ENCODE measurements around the gene LPO. TPM values are rescaled to one million over a fixed set of nuclear protein-coding genes. Genes with fewer than 3 reads are reported as not detected.

The LPO gene
- total RNA-seq, 1 donor from 2014 or later = not detected

DNA sequence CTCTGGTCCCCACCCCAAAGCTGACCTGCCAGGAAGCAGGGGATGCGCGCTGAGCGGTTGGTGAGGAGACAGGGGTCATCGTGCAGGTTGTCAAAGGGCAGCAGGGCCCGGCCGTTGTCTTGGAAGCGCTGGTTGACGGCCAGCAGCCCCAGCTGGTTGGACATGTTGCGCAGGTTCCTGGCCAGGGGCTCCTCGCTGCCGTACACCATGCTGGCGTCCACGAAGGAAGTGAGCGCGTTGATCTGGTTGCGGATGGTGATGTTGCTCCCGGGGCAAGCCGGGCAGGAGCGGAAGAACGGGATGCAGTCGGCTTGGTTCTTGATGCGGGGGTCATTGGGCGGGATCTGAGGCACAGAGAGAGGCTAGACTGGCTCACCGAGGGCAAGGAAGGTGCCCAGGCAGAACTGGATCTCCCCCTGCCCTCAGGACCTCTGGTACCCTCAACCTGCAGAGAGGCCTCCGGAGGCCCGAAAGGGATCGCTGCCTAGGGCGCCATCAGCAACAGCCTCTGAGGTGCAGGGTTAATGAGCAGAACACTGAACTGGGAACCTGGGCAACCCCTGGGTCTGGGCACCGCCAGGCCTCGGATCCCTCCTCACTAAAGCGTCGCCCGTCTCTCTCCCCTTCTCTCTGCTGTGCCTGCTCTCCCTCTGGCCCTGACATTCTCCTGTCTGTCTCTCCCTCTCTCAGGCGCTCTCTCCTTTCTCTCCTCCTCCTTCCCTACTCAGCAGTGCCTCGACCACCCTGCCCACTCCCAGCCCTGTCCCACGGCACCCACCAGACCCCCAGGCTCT lies 39.6 kb downstream of the LPO start:
- DNase-seq (ENCODE audit: low read depth) = no peak

DNA sequence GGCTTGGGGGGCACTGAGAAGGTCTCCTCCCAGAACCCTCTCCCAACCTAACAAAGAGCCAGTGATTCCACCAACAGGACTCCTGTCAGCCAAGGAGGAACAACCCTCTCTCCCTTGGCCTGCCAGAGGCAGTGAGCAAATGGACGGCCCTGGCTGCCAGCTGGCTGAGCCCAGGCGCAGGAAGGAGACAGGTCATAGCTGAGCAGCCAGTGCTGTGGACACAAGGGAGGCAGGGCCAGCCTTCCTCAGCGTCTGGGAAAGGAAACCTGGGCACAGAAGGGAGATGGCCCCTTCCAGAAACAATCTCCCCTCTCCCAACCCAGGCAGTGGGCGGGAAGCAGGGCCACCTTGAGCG lies 40.3 kb downstream of the LPO start:
- DNase-seq (ENCODE audit: low read depth) = no peak

DNA sequence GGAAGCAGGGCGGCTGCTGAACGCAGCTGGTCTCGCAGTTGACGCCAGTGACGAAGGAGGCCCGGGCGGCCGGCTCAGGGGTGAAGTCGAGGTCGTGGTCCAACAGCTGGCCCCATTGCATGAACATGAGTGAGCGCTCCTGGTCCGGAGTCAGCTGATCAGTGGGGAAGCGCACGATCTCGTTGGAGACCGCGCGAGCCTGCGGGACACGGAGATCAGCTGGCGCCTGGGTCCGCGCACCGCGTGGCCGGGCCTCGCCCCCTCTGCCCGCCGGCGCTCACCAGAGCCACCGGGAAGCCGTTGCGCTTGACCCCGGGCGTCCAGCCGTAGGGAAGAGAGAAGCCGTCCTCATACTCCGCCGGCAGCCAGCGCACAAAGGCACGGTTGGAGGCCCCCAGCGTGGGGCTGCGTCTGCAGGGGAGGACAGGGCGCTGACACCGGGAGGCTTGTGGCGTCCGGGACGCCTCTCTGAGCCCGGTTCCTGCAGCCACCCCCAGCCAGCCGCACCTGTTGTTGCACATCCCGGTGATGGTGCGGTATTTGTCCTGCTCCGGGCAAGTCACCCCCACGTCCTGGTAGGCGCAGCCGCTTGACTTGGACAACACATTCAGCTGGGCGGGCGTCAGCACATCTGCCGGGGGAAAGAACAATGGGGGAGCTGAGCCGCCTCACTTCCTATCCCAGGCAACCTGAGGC lies 40.8 kb downstream of the LPO start:
- no peak for DNase-seq (ENCODE audit: low read depth)

DNA sequence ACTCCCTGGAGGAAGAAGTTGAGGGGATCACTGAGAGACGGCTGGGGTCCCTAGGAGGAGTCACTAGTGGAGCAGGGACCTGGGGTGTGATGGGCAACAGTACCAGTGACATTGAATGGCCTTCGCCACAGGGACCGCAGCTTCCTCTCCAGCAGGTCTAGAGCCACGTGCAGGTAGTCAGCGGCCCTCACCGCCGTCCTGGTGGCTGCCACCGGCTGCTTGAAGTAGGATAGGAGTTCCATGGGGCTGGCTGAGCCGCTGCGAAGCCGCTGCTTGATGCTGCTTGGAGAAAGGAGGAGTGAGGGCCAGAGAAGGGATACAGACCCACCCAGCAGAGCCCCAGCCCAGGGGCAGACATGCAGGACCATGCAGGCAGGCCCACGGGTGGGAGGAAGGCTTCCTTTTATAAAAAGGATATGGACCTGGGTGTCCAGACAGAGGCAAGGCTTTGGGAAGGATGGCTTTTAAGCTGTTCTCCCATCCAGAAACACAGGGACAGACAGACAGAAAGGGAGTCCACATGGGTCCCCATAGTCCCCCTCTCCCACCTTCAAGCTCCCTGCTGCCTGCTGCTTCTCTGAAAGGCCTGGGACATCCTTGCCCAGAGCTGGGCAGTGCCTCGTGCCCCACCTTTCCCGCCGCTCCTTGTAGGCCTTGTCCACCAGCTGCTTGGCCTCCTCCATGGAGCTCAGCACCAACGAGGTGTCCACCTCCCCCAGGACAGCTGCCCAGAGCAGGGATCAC lies 41.5 kb downstream of the LPO start:
- DNase-seq (ENCODE audit: low read depth) = no peak

DNA sequence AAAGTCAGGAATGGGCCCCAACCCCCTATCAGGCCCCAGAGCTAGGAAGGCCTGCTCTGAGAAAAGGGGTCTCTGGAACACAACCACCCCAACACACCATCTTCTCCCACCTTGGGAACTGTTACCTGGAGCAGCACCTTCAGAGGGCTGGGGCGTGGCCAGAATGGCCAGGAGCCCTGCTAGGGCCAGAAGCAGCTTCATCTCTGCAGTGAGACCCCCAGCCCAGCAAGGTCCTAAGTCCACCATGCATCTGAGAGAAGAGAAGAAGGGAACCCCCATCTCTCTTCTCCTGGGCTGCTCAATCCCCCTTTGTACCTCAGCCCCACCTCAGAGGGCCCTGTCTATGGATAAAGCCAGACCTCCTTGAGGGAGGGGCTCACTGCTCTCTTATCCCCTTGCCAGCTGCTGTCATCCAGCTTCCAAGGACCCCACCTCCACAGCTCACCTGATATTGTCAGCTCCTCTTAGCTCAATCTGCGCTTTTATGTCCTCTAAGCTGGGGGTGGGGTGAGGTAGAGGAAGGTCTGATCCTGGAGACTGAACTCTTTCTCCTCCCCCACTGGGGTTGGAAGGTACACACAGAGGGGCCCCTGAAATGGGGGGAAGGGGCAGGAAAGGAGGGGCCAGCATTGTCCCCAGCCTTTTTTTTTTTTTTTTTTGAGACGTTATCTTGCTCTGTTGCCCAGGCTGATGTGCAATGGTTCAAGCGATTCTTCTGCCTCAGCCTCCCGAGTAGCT lies 42.3 kb downstream of the LPO start, which contains the start of gene MPO:
MPO (minus strand) TSS at position 456 of the 738 bp plus-strand sequence; CDS start at position 279, 177 bp downstream.
- DNase-seq (ENCODE audit: low read depth) = no peak

DNA sequence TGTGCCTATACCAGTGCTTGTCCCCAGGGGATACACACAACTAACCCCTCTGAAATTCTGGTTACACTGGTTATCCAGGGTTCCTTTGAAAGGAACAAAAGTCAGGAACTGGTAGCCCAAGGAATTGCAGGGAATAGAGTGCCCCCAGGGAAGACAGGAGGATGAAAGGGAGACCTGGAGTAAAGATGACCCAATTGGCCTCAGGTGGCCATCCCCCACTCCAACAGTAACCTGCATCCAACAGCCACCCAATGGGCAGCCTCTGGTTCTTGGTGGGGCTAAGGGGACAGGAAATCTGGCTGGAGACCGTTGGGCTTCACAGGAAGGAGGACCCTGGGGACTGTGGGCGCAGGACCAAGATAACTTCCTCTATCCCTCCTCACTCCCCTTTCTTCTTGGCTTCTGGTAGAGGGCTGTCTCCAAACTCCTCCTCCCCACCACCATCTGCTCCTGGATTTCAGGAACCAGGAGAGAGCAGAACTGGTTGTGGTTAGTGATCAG lies 43.2 kb downstream of the LPO start:
- no peak for DNase-seq (ENCODE audit: low read depth)

DNA sequence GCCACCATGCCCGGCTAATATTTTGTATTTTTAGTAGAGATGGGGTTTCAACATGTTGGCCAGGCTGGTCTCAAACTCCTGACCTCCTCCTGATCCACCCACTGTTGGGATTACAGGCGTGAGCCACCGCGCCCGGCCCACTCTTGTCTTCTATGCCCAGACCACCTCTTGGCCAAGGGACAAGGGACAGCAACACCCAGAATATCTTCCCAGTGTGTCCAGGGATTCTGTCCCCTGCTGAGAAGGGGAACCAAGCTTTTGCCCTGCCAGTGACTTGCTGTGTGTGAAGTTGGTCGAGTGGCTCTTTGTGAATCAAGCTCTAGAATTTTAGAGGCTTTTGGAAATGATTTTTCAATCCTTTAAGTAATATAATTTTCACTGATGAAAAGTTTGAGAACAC lies 44.1 kb downstream of the LPO start:
- DNase-seq (ENCODE audit: low read depth) = no peak

DNA sequence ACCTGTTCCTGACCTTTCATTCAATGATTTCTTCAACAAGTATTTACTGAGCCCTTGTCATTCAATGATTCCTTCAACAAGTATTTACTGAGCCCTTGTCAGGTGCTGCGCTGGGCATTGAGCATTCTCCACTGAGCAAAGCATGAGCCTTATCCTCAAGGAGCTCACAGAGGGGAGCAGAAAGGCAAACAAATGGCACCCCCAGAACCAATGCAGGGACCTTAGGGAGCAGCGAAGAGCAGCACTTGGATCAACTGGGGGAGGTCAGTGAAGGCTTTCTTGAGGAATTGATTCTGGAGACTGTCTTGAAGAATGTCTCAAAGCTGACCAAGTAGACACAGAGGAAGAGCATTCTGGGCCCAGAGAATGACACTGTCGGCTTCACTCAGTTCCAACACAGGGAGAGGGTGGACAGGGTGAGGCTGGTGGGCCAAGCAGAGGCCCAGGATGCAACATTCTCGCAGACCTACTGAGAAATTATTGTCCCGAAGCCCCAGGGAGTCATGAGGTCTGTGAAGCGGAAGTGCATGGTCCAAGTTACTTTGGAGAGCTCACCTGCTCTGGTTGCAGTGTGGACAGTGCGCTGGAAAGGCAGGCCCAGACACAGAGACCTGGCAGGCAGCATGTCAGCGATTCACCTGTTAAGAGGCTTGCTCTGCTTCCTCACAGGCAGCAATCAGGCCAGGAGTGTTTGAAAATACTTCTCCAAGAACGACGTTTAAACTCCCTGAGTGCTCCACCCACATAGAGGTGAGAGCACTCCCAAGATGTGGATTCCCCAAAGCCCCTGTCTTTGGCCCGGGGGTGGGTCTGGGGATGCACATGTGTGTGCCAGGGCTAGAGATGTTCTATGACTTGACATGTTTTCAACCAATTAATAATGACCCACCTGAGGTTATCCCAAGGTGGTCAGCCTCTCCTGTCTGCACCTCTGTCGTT lies 45.6 kb downstream of the LPO start:
- DNase-seq (ENCODE audit: low read depth) = no peak

DNA sequence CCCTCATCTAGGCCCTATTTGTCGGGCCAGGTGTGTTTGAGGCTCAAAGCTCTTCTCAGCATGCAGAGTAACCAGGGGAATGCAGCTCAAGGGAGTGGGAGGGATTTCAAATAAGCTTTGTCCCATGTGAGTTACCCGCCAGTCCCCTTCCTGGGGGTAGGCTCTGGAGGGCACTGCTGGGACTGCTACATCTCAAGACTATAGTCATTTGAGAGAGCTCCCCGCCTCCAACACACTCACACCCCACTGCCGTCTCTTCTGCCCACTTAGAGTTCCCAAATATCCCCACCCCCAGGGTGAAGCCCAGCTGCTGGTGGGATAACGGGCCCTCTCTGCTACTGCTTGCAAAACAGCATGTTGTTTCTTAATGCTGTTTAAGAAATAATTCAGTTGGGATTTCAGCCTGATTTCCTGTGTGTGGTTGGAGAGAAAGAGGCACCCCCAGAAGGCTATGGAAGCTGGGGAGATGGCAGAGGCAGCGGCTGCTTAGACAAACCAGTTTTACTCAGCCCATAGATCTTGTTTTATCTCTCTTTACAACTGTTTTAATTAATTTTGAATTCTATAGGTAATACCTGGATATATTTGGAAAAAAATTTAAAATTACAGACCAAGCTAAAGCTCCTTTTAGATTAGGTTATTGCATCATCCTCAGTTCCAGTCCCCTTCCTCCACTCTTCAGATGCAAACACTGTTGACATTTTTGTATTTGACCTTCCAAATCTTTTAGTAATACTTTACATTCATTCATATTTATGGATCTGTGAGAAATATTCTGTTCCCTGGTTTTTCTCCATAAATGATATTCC lies 46.4 kb downstream of the LPO start:
- DNase-seq (ENCODE audit: low read depth) = no peak

DNA sequence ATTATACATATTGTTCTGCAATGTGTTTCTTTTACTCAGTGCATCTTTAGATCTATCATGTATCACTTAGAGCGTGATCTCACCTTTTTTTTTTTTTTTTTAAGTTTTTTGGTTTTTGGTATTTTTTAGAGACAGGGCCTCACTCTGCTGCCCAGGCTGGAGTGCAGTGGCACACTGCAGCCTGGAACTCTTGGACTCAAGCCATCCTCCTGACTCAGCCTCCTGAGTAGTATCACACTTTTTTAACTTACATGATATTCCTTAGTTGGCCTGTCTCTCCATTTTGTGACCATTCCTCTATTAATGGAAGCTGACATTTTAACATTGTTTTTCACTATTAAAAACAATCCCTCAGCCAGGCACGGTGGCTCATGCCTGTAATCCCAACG lies 47.0 kb downstream of the LPO start:
- no peak for DNase-seq (ENCODE audit: low read depth)

DNA sequence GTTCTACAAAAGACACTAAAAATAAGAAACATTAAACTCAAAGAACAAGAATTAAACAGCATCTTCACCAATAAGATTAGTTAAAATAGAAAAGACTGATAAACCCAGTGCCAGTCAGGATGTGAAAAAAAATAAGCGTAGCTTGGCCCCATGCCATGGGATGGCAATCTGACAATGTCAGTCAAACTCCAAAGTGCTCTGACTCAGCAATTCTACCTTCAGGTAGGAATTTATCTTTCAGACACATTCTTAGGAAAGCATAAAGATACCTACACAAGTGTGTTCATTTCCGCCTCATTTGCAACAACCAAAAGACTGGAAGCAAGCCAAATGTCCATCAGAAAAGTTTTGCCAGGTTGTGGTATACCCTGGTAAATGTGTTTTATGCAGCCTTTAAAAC lies 51.5 kb downstream of the LPO start:
- peak; percentile 19 for DNase-seq (ENCODE audit: low read depth)

DNA sequence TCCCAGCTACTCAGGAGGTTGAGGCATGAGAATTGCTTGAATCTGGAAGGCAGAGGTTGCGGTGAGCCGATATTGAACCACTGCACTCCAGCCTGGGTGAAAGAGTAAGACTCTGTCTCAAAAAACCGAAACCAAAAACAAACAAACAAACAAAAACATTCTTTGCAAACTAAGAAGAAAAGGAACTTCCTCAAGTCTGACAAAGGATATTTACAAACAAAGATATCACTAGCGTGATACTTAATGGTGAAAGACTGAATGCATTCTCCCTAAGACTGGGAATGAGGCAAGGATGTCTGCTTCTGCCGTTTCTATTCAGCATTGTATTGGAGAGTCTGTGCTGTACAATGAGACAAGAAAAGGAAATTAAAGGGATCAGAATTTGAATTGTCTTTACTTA lies 52.9 kb downstream of the LPO start:
- DNase-seq (ENCODE audit: low read depth) = no peak

DNA sequence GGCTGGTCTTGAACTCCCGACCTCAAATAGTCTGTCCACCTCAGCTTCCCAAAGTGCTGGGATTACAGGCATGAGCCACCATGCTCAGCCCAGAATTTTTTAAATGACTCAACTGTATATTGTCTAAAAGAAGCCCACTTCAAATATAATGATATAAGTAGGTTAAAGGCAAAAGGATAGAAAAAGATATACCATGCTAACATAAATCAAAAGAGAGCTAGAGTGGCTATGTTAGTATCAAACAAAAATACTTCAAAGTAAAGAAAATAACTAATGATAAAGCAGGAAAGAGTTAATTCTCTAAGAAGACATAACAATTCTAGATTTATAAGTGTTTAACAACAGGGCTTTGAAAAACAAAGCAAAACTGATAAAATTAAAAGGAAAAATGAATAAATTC lies 55.6 kb downstream of the LPO start:
- no peak for DNase-seq (ENCODE audit: low read depth)

DNA sequence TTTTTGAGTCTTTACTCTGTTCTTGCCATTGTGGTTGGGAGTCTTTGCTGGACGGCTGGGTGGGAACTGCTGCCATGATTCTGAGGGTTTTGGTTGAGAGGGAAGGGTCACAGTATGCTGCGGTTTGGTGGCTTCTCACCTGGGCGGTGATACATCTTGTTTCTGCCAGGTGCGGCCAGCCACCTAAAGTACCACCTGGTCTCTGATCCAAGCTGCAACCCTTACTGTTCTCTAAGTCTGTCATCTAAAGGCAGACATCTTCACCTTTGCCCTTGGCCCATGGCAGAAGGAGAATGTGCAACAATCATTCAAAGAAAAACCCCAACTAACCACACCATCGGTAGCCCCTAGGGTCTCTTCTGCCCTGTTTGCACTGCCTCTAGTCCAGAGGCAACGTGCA lies 62.0 kb downstream of the LPO start:
- DNase-seq (ENCODE audit: low read depth) = no peak

DNA sequence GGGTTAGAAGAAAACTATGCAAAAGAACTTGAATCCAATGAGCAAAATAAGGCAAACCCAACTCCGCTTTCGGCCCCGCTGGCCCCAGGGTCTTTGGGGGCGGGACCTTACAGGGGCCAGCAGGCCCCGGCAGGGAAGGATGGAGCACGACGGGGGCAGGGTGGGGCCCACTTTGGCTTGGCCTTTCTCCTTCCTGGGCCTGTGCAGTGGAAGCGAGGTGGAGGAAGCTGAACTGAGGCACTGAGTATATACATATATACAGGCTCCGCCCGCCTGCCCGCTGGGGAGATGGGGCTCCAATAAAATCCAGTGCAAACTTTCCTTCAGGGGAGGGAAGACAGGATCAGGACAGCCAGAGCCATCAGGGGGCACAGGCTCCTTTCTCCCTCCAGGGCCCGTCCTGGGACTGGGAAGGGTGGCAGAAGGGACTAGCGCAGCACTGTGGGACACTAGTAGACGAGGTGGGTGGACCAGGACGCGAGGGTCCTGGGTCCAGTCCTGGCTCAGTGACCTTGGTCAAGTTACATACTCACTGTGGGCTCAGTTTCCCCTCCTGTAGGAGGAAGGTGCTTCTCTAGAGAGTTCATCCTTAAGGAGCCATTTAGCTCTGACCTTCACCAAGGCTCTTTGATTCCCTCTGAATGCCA lies 63.2 kb downstream of the LPO start:
- DNase-seq (ENCODE audit: low read depth) = no peak

DNA sequence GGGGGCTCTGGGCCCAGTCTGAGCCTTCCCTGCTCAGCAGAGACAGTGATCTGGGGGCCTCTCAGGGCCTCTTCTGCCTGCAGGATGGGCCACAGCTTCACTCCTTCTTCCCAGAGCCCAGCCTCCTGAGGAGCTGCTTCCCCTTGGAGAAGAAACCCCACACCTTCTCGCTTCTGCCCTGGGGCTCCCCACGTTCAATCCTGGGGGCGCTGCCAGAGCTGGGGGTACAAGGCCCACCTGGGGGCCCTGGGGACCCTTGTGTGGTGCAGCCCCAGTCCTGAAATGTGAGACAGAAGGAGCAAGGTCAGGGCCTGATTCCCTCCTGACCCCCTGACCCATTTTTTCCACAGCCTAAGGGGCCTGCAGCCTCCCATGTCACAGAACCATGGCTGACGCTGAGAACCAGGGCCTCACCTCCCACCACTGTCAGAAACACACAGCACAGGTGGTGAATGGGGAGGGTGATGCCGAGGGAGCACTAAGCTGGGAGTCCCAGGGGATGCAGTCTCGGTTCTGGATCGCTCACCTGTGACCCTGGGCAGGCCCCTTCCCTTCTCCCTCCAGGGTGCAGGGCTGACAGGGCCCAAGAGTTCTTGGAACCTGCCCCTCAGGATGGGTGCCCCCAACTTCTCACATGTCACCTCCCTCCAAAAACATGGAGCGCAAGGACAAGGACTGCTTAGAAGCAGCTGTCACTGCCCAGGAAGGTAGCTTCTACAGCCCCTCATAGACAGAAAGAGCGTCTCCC lies 64.0 kb downstream of the LPO start:
- no peak for DNase-seq (ENCODE audit: low read depth)

DNA sequence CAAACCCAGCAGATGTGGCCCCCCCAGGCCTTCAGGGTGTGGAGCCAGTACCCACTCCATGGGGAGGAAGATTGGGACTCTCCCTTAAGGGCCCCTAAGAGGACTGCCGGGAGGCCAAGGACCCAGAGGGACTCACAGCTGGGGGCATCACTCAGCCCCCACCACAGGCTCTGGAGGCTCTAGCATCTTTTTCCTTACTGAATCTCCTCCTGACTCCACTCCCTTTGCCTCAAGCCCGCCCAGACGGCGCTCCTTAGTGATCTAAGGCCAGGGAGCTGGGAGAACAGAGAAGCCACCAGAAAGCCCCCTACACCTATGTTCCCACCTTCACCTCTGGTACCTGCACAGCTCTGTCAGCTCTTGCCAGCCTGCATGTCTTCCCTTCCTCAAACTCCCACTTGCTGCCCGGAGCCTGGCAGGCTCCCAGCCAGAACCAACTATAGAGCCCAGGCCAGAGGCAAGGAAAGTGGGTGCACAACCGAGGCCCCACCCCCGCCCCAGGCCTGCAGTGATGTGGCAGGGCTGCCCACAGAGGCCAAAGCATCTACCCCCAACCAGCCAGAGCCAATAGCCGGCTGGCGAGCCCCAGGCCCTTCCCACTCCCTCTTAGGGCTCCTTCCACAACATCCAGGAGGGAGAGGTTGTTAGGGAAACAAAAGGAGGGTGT lies 64.7 kb downstream of the LPO start:
- DNase-seq (ENCODE audit: low read depth) = no peak
